Left lobe of liver (tissue), 2 donors: ENCODE measurements around the gene LBHD2. TPM values are rescaled to one million over a fixed set of nuclear protein-coding genes. Genes with fewer than 3 reads are reported as not detected.
A peak's percentile ranks its signal among the peaks of the same experiment; 100 is the strongest.
"Not testable (repeated sequence)": the region's sequence is repeated elsewhere in the genome, so short reads cannot be mapped to it uniquely, and the experiment has no call there.

Experiments
- ATAC-seq: fragments of 200-7000 bp; cut with Tn5 transposase; one replicate; pipeline ENCODE4 v1.9.1; 2020; ENCODE audit warnings: mild to moderate bottlenecking, moderate library complexity
- DNase-seq: peaks from one replicate; pipeline ENCODE4 v3.0.0-alpha.2; 2020; ENCODE audit warnings: low spot score
- total RNA-seq: library from RNA; stranded (reverse); gene quantifications from one replicate; pipeline ENCODE4 v1.2.1, GENCODE V29; 2021
- donor health status: DM: no; HTN: no; CAD: no; lungs with moderate emphysema.
- donor health status: DM: no; HTN: yes; CAD: no.

The LBHD2 gene
- total RNA-seq: not detected

- DNase-seq (no peak), ATAC-seq (peak; percentile 56)
Measured at GRCh38 chr14:103084021-103084919, at the start of gene LBHD2. LBHD2 (plus strand) TSS chr14:103084210; CDS start chr14:103086013, 1,803 bp downstream.

GRCh38 chr14:103041464-103041863 is 42.5 kb upstream of the LBHD2 start:
- DNase-seq (no peak), ATAC-seq (no peak)

GRCh38 chr14:103043257-103044015 is 40.6 kb upstream of the LBHD2 start:
- no peak for DNase-seq
- ATAC-seq: no peak

- ATAC-seq (peak; percentile 14), DNase-seq (no peak)
Measured at GRCh38 chr14:103045371-103045869, 38.6 kb upstream of the LBHD2 start.

- DNase-seq, ATAC-seq: not testable (repeated sequence)
Measured at GRCh38 chr14:103047453-103047852, 36.6 kb upstream of the LBHD2 start.

- DNase-seq (no peak), ATAC-seq (peak; percentile 38)
Measured at GRCh38 chr14:103050935-103051334, 33.1 kb upstream of the LBHD2 start.

GRCh38 chr14:103052407-103052806 is 31.6 kb upstream of the LBHD2 start:
- no peak for ATAC-seq
- DNase-seq: no peak

- DNase-seq (no peak), ATAC-seq (peak; percentile 1)
Measured at GRCh38 chr14:103055695-103056094, 28.3 kb upstream of the LBHD2 start.

- DNase-seq: peak; percentile 76
- peak; percentile 40 for ATAC-seq
Measured at GRCh38 chr14:103056322-103057027, 27.5 kb upstream of the LBHD2 start.

GRCh38 chr14:103057028-103057371 is 27.0 kb upstream of the LBHD2 start:
- ATAC-seq: no peak
- DNase-seq: no peak

- peak; percentile 85 for ATAC-seq
- DNase-seq: peak; percentile 94
Measured at GRCh38 chr14:103057372-103058163, 26.4 kb upstream of the LBHD2 start, which contains the start of gene CDC42BPB. CDC42BPB (minus strand) TSS chr14:103057549; CDS start chr14:103057173, 376 bp downstream.

GRCh38 chr14:103058164-103059055 is 25.6 kb upstream of the LBHD2 start:
- ATAC-seq (peak; percentile 13), DNase-seq (no peak)

GRCh38 chr14:103059556-103059955 is 24.5 kb upstream of the LBHD2 start:
- ATAC-seq: no peak
- no peak for DNase-seq

- ATAC-seq (no peak), DNase-seq (no peak)
Measured at GRCh38 chr14:103061482-103061976, 22.5 kb upstream of the LBHD2 start.

- DNase-seq (no peak), ATAC-seq (no peak)
Measured at GRCh38 chr14:103064436-103064835, 19.6 kb upstream of the LBHD2 start.

- no peak for DNase-seq
- ATAC-seq: no peak
Measured at GRCh38 chr14:103064978-103065377, 19.0 kb upstream of the LBHD2 start.

GRCh38 chr14:103065861-103066260 is 18.1 kb upstream of the LBHD2 start:
- no peak for ATAC-seq

GRCh38 chr14:103066399-103066798 is 17.6 kb upstream of the LBHD2 start:
- DNase-seq (no peak), ATAC-seq (peak; percentile 24)

More at GRCh38 chr14:103065861-103066260, 18.1 kb upstream of the LBHD2 start:
- DNase-seq: no peak
